DOHH2 (cell line): ENCODE results near the gene BEND5.

ENCODE experiments used
- CTCF ChIP-seq: fragments of 200-600 bp; sonication (generic); IDR thresholded peaks from one replicate; pipeline ENCODE4 v1.5.1; 2014; ENCODE audit warnings: antibody characterized with exemption, mild to moderate bottlenecking, low read depth, low read length; ENCODE audit not compliant: poor library complexity, severe bottlenecking
- EZH2phosphoT487 ChIP-seq: fragments of 200-600 bp; sonication (generic); IDR thresholded peaks from 2 replicates; pipeline ENCODE4 v1.6.1; 2017; ENCODE audit warnings: borderline replicate concordance, mild to moderate bottlenecking, antibody characterized with exemption, low read length, moderate library complexity, mixed read lengths

GRCh38 chr1:48749068-48749467 lies 27.6 kb downstream of the BEND5 start:
- no peak for TF ChIP-seq CTCF
- TF ChIP-seq EZH2phosphoT487, result no peak
